Liver (tissue), 9 donors: ENCODE results near the gene HSH2D. TPM values are rescaled to one million over a fixed set of nuclear protein-coding genes. Genes with fewer than 3 reads are reported as not detected.

Source experiments
- DNase-seq: peaks from one replicate; pipeline ENCODE4 v3.0.0-alpha.2; 2017; ENCODE audit warnings: low spot score
- H3K27ac ChIP-seq, 2 donors: one replicate each; pipeline ENCODE4 v1.7.0; 2013; ENCODE audit warnings: inconsistent platforms in 2 of 2, low read length in 2 of 2, control low read depth in 1 of 2, low read depth in 1 of 2, mild to moderate bottlenecking in 1 of 2
- H3K27me3 ChIP-seq, 4 donors: one replicate each; pipeline versions ENCODE4 v1.6.1 to v1.7.0; 2013; ENCODE audit warnings: low read length in 3 of 4, inconsistent platforms in 1 of 4, mild to moderate bottlenecking in 1 of 4, moderate library complexity in 1 of 4; ENCODE audit not compliant: control insufficient read depth in 4 of 4, insufficient read depth in 4 of 4
- H3K36me3 ChIP-seq, 4 donors: one replicate each; pipeline versions ENCODE4 v1.6.1 to v1.7.0; 2013; ENCODE audit warnings: low read length in 3 of 4, mild to moderate bottlenecking in 3 of 4, low read depth in 1 of 4, moderate library complexity in 1 of 4; ENCODE audit not compliant: control insufficient read depth in 4 of 4, insufficient read depth in 3 of 4
- H3K4me1 ChIP-seq, 4 donors: one replicate each; pipeline versions ENCODE4 v1.6.1 to v1.7.0; 2013; ENCODE audit warnings: low read length in 3 of 4, mild to moderate bottlenecking in 3 of 4, moderate library complexity in 1 of 4; ENCODE audit not compliant: control insufficient read depth in 4 of 4, insufficient read depth in 4 of 4
- H3K4me3 ChIP-seq, 3 donors: one replicate each; pipeline versions ENCODE4 v1.6.1 to v1.7.0; 2013; ENCODE audit warnings: low read length in 3 of 3, control low read depth in 1 of 3, low read depth in 1 of 3, mild to moderate bottlenecking in 1 of 3
- H3K9ac ChIP-seq, 2 donors: one replicate each; pipeline ENCODE4 v1.7.0; 2013; ENCODE audit warnings: low read length in 2 of 2, mild to moderate bottlenecking in 2 of 2, moderate library complexity in 2 of 2, control low read depth in 1 of 2, low read depth in 1 of 2
- H3K9me3 ChIP-seq, 4 donors: one replicate each; pipeline versions ENCODE4 v1.6.1 to v1.7.0; 2013; ENCODE audit warnings: low read length in 3 of 4; ENCODE audit not compliant: control insufficient read depth in 4 of 4
- EGR1 ChIP-seq, 2 donors: IDR thresholded peaks; 2 replicates each; pipeline ENCODE4 v1.6.1; 2016 to 2018; ENCODE audit warnings: antibody characterized with exemption in 2 of 2, low read depth in 2 of 2
- FOXA1 ChIP-seq: IDR thresholded peaks from 2 replicates; pipeline ENCODE4 v1.6.1; 2016; ENCODE audit warnings: antibody characterized with exemption
- FOXA2 ChIP-seq: IDR thresholded peaks from 2 replicates; pipeline ENCODE4 v1.6.1; 2016; ENCODE audit warnings: antibody characterized with exemption
- GABPA ChIP-seq, 2 donors: IDR thresholded peaks in 1 of 2; conservative IDR thresholded peaks in 1 of 2; 2 replicates each; pipeline ENCODE4 v1.6.1; 2016; ENCODE audit warnings: antibody characterized with exemption in 2 of 2, mild to moderate bottlenecking in 1 of 2, moderate library complexity in 1 of 2
- HNF4A ChIP-seq, 2 donors: conservative IDR thresholded peaks; 2 replicates each; pipeline ENCODE4 v1.6.1; 2016; ENCODE audit warnings: antibody characterized with exemption in 2 of 2, mild to moderate bottlenecking in 2 of 2
- HNF4G ChIP-seq: IDR thresholded peaks from 2 replicates; pipeline ENCODE4 v1.6.1; 2016; ENCODE audit warnings: antibody characterized with exemption
- JUND ChIP-seq, 2 donors: IDR thresholded peaks; 2 replicates each; pipeline ENCODE4 v1.6.1; 2016; ENCODE audit warnings: antibody characterized with exemption in 2 of 2
- RXRA ChIP-seq, 2 donors: IDR thresholded peaks; 2 replicates each; pipeline ENCODE4 v1.6.1; 2017 to 2018; ENCODE audit warnings: antibody characterized with exemption in 2 of 2, mild to moderate bottlenecking in 1 of 2
- SP1 ChIP-seq: IDR thresholded peaks from 2 replicates; pipeline ENCODE4 v1.6.1; 2018; ENCODE audit warnings: antibody characterized with exemption, mild to moderate bottlenecking
- TAF1 ChIP-seq: conservative IDR thresholded peaks from 2 replicates; pipeline ENCODE4 v1.6.1; 2016; ENCODE audit warnings: antibody characterized with exemption, mild to moderate bottlenecking
- YY1 ChIP-seq: IDR thresholded peaks from 2 replicates; pipeline ENCODE4 v1.6.1; 2016; ENCODE audit warnings: antibody characterized with exemption, mild to moderate bottlenecking
- WGBS: extraction: QIAGEN DNeasy Blood & Tissue Kit; methylation state at CpG from one replicate; pipeline ENCODE4 v1.1.7; 2013; 5-methylcytosine and 5-hydroxymethylcytosine counted together
- polyA plus RNA-seq, 2 donors: library from polyadenylated mRNA; stranded (reverse) in 1 of 2; unstranded in 1 of 2; fragments of 200-250 nt in 1 of 2; fragments of >200 nt in 1 of 2; fragmentation: Nextera tagmentation in 1 of 2; extraction: Ambion mirVana in 1 of 2; gene quantifications; one replicate each; pipeline versions ENCODE4 v1.2.1 to v1.2.3, GENCODE V29; 2013 to 2015
- total RNA-seq, 2 donors: library from RNA; depleted of rRNA; stranded (reverse); fragments of >200 nt; gene quantifications; one replicate each; pipeline ENCODE4 v1.2.3, GENCODE V29; 2014
- TF ChIP-seq, protein P1 (sequence below): IDR thresholded peaks from 2 replicates; pipeline ENCODE4 v1.6.1; 2016; ENCODE audit warnings: antibody characterized with exemption
- TF ChIP-seq, protein P2 (sequence below): IDR thresholded peaks from 2 replicates; pipeline ENCODE4 v1.6.1; 2016; ENCODE audit warnings: antibody characterized with exemption
- TF ChIP-seq, protein P3 (sequence below): fragments of 150-350 bp; IDR thresholded peaks from 2 replicates; pipeline ENCODE4 v1.5.1; 2017; ENCODE audit warnings: improper control_type of control experiment, low read depth, low read length; ENCODE audit not compliant: missing input control
- TF ChIP-seq, protein P4 (sequence below): IDR thresholded peaks from 2 replicates; pipeline ENCODE4 v1.6.1; 2016; ENCODE audit warnings: antibody characterized with exemption, mild to moderate bottlenecking
- TF ChIP-seq, protein P5 (sequence below): IDR thresholded peaks from 2 replicates; pipeline ENCODE4 v1.6.1; 2016; ENCODE audit warnings: antibody characterized with exemption
- donor health status: healthy.
- donor health status: healthy.
- donor health status: healthy.
- donor health status: healthy.
- donor health status: healthy.

The HSH2D gene
- total and polyA plus RNA-seq, 4 donors = 0.33 to 2.9 (median 1.2) TPM

DNA sequence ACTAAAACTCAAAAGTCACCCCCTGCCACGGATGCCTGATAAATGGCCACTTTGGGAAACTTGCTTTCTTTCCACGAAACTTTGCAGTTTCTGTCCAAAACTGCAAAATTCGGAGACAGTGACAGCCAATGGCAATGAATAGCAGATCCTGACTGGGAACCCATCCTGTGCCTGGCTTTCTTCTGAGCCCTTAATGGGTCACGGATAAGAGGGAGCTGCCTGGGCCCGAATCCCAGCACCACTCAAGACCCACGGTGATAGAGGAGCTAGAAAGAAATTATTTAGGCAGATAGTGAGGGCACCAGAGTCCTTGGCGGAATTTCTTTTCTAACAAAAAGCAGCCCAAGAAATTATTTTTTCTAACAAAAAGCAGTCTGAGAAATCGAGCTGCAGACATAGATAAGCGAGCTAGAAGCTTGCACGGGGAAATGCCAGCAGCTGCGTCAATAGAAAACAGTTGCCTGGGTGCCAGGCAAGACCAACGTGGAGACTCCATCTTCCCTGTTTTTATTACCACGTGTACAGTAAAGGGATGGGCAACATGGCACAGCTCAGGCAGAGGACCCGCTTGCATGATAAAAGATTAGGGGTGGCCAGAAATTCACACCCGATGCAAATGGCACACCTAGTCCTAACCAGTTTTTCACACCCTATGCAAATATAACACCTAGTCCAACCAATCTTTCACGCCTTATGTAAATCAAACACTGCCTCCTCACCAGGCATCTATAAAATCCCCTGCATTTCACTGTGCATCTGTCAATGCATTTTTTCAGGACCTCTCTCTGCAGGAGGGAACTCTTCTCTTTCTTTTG is 7.1 kb upstream of the HSH2D start (continued):
- no peak for TF ChIP-seq FOXA1
- TF ChIP-seq FOXA2 = no peak
- no peak for TF ChIP-seq RXRA (IDR thresholded peaks at IDR 0.05)
- TF ChIP-seq GABPA (IDR thresholded peaks at IDR 0.05 in 1 of 2, conservative IDR thresholded peaks at IDR 0.05 in 1 of 2) = no peak
- no peak for TF ChIP-seq HNF4G
- TF ChIP-seq, protein P1, sequence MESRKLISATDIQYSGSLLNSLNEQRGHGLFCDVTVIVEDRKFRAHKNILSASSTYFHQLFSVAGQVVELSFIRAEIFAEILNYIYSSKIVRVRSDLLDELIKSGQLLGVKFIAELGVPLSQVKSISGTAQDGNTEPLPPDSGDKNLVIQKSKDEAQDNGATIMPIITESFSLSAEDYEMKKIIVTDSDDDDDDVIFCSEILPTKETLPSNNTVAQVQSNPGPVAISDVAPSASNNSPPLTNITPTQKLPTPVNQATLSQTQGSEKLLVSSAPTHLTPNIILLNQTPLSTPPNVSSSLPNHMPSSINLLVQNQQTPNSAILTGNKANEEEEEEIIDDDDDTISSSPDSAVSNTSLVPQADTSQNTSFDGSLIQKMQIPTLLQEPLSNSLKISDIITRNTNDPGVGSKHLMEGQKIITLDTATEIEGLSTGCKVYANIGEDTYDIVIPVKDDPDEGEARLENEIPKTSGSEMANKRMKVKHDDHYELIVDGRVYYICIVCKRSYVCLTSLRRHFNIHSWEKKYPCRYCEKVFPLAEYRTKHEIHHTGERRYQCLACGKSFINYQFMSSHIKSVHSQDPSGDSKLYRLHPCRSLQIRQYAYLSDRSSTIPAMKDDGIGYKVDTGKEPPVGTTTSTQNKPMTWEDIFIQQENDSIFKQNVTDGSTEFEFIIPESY = no peak
- TF ChIP-seq HNF4A (conservative IDR thresholded peaks at IDR 0.05) = no peak

DNA sequence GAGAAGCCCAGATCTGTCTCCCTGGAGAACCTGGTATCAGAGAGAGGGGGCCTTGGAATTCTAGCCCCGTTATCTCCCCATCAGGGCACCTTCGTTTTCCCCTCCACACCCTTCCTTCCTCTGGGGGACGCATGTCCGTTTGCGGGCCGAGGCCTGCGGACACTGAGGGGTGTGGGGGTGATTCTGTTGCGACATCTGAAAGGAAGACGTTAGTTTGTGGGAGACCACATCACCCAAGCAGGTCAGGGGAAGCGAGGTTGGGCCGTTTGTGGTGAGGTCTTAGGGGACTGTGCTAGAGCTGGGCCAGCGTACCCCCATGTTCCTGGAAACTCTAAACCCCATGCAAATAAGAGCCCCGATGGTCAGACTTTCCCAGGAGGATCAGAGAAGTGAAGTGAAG is 3.7 kb upstream of the HSH2D start:
- Histone ChIP-seq H3K27me3 (no peaks in the 10 kb centered on the region), H3K9ac (no peak overlapping the region), H3K4me1 (no peaks in the 10 kb centered on the region), H3K9me3 (no peaks in the 10 kb centered on the region), H3K27ac (no peak overlapping the region), H3K36me3 (no peaks in the 10 kb centered on the region), H3K4me3 (no peak overlapping the region)
- TF ChIP-seq YY1 = no peak
- TF ChIP-seq GABPA (IDR thresholded peaks at IDR 0.05 in 1 of 2, conservative IDR thresholded peaks at IDR 0.05 in 1 of 2) = no peak
- TF ChIP-seq FOXA1 = no peak
- TF ChIP-seq FOXA2 = no peak
- no peak for TF ChIP-seq HNF4G
- TF ChIP-seq JUND (IDR thresholded peaks at IDR 0.05) = no peak
- no peak for TF ChIP-seq TAF1
- TF ChIP-seq HNF4A (conservative IDR thresholded peaks at IDR 0.05) = no peak
- TF ChIP-seq, protein P2, sequence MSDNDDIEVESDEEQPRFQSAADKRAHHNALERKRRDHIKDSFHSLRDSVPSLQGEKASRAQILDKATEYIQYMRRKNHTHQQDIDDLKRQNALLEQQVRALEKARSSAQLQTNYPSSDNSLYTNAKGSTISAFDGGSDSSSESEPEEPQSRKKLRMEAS = no peak
- TF ChIP-seq, protein P3, sequence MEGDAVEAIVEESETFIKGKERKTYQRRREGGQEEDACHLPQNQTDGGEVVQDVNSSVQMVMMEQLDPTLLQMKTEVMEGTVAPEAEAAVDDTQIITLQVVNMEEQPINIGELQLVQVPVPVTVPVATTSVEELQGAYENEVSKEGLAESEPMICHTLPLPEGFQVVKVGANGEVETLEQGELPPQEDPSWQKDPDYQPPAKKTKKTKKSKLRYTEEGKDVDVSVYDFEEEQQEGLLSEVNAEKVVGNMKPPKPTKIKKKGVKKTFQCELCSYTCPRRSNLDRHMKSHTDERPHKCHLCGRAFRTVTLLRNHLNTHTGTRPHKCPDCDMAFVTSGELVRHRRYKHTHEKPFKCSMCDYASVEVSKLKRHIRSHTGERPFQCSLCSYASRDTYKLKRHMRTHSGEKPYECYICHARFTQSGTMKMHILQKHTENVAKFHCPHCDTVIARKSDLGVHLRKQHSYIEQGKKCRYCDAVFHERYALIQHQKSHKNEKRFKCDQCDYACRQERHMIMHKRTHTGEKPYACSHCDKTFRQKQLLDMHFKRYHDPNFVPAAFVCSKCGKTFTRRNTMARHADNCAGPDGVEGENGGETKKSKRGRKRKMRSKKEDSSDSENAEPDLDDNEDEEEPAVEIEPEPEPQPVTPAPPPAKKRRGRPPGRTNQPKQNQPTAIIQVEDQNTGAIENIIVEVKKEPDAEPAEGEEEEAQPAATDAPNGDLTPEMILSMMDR = no peak
- no peak for DNase-seq
- 75% methylated on average over 13 of the region's 13 CpGs for WGBS

DNA sequence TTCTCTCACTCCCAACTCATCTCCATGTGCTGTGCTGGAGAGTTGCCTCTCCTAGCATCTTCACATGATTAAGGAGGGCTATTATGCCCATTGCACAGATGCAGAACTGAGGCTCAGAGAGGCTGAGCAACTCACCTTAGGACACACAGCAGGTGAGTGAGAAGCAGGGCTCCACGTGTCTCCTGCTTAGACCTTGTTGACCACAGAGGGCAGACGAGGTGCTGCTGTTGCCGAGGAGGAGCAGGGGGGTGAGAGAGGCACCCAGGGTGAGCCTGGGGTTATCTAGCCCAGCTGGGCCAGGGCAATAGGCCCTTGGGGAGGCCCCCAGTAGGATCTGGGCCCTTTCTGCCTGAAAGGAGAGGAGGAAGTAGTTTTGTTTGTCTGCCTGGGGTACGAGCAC is 2.4 kb upstream of the HSH2D start:
- Histone ChIP-seq H3K27me3 (no peaks in the 10 kb centered on the region), H3K4me1 (no peaks in the 10 kb centered on the region), H3K36me3 (no peaks in the 10 kb centered on the region), H3K9ac (no peak overlapping the region), H3K9me3 (no peaks in the 10 kb centered on the region), H3K4me3 (no peak overlapping the region), H3K27ac (no peak overlapping the region)
- 79% methylated on average over 4 of the region's 4 CpGs for WGBS
- no peak for DNase-seq
- no peak for TF ChIP-seq RXRA (IDR thresholded peaks at IDR 0.05)
- no peak for TF ChIP-seq SP1
- TF ChIP-seq, protein P4, sequence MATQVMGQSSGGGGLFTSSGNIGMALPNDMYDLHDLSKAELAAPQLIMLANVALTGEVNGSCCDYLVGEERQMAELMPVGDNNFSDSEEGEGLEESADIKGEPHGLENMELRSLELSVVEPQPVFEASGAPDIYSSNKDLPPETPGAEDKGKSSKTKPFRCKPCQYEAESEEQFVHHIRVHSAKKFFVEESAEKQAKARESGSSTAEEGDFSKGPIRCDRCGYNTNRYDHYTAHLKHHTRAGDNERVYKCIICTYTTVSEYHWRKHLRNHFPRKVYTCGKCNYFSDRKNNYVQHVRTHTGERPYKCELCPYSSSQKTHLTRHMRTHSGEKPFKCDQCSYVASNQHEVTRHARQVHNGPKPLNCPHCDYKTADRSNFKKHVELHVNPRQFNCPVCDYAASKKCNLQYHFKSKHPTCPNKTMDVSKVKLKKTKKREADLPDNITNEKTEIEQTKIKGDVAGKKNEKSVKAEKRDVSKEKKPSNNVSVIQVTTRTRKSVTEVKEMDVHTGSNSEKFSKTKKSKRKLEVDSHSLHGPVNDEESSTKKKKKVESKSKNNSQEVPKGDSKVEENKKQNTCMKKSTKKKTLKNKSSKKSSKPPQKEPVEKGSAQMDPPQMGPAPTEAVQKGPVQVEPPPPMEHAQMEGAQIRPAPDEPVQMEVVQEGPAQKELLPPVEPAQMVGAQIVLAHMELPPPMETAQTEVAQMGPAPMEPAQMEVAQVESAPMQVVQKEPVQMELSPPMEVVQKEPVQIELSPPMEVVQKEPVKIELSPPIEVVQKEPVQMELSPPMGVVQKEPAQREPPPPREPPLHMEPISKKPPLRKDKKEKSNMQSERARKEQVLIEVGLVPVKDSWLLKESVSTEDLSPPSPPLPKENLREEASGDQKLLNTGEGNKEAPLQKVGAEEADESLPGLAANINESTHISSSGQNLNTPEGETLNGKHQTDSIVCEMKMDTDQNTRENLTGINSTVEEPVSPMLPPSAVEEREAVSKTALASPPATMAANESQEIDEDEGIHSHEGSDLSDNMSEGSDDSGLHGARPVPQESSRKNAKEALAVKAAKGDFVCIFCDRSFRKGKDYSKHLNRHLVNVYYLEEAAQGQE = no peak
- TF ChIP-seq YY1 = no peak
- TF ChIP-seq EGR1 (IDR thresholded peaks at IDR 0.05; ENCODE audit: low read depth in 2 of 2) = no peak
- TF ChIP-seq, protein P5, sequence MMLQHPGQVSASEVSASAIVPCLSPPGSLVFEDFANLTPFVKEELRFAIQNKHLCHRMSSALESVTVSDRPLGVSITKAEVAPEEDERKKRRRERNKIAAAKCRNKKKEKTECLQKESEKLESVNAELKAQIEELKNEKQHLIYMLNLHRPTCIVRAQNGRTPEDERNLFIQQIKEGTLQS = no peak
